Measurements from ENCODE around the gene EEF1G.
"Not testable (repeated sequence)": the region's sequence is repeated elsewhere in the genome, so short reads cannot be mapped to it uniquely, and the experiment has no call there.

EEF1G gene

DNA sequence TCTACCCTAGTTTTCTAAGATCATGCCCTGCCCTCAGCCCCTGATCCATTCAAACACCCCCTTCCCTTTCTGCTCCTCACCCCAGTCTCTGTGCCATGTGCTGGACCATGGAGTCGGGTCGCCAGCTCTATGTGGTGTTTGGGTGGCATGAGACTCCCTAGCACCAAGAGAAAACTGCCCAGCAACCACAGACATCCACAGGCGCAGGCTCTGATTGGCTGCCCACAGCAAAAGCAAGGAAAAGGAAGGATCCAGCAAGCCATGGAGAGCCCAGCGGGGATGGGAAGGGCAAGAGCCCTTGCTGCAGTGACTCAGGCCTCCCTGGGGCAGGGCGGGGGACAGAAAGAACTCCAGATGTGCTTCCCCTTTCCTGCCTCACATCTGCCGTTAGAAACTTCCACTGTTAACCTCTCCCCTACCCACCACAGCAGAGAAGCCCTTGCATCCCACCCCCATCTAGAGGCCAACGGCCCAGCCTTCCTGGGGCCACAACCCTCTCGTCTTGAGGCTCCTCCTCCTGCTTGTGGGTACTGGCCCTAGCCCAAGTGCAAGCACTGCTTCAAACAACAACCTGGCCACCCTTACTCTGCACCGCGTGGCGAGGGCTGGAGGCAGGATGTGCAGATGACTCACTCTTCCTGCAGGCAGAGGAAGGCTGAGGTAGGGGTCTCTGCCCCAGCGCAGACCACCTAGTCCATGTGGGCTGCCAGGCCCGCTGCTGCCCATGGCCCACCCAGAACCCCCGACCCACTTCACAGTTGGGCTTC is 17.4 kb downstream of the EEF1G start:
- DNase-seq (ENCODE audit: low read depth): peak; percentile 90
- no peak overlapping the region for H3K4me3 ChIP-seq (ENCODE audit: low read depth, low read length)
- TF ChIP-seq, protein P1, sequence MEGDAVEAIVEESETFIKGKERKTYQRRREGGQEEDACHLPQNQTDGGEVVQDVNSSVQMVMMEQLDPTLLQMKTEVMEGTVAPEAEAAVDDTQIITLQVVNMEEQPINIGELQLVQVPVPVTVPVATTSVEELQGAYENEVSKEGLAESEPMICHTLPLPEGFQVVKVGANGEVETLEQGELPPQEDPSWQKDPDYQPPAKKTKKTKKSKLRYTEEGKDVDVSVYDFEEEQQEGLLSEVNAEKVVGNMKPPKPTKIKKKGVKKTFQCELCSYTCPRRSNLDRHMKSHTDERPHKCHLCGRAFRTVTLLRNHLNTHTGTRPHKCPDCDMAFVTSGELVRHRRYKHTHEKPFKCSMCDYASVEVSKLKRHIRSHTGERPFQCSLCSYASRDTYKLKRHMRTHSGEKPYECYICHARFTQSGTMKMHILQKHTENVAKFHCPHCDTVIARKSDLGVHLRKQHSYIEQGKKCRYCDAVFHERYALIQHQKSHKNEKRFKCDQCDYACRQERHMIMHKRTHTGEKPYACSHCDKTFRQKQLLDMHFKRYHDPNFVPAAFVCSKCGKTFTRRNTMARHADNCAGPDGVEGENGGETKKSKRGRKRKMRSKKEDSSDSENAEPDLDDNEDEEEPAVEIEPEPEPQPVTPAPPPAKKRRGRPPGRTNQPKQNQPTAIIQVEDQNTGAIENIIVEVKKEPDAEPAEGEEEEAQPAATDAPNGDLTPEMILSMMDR (conservative IDR thresholded peaks at IDR 0.05; ENCODE audit: low read depth, low read length): no peak

DNA sequence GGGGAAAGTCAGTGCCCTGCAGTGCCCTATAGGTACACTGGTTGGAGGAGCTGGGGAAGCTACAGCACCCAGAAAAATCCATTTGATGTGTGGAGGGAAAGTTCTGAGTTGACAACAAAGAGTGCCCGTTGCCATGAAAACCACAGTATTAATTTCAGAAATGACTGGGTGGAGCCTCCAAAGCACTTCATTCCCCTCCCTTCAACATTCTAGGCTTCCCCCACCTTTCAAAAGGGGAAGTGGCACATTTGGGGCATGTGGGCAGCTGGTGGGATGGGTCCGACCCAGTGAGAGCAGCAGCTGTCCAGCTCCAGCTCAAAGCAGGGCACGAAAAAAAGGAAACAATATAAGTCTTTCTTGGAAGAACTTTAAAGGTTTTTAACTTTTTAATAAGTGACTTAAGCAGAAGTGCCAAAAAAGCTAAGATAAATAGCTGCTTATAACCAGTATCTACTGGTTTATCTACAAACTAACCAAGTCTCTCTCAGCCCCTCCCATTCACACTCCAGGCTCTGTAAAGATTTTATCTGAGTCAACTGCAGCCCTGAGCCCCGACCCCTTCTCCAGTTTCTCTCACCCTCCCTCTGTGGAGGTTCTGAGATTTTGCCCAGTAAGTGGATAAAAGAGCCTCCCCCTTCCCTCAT is 18.1 kb downstream of the EEF1G start:
- DNase-seq (ENCODE audit: low read depth): peak; percentile 69
- no peak overlapping the region for H3K4me3 ChIP-seq (ENCODE audit: low read depth, low read length)
- TF ChIP-seq, protein P1 (conservative IDR thresholded peaks at IDR 0.05; ENCODE audit: low read depth, low read length): no peak

DNA sequence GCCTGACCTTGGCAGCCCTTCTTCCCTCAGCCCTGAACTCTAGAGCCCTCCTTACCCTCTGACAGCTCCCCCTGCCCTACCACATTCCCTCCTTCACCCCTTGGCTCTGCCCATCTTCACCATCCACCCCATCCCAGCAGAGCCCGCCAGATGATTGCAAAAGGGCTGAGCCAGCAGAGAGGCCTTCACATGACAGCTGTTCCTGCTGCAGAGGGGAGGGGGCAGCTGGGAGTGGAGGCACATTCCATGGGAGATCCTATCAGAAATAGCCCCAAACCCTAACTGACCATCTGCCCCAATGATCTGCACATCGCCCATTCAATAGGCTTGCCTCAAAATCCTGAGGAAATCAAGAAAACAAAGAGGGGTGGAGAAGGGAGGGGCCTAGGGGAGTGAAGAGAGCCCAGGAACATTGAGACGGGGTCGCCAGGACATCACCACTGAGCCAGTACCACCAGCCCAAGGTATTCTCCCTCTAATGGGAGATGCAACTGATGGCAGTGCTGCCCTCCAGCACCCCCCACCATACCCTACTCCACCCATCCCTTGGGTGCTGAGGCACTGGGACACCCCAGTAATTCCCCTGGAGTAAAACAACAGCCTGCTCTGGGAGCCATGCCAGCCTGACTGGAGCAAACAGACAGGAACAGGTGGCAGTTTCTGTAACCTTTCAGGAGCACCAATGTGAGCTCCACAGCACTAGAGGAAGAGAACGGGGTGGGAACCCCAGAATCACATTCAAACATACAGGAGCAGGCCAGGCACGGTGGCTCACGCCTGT is 19.1 kb downstream of the EEF1G start:
- H3K4me3 ChIP-seq (ENCODE audit: low read depth, low read length): no peak overlapping the region
- TF ChIP-seq, protein P1 (conservative IDR thresholded peaks at IDR 0.05; ENCODE audit: low read depth, low read length): no peak
- DNase-seq (ENCODE audit: low read depth): no peak

DNA sequence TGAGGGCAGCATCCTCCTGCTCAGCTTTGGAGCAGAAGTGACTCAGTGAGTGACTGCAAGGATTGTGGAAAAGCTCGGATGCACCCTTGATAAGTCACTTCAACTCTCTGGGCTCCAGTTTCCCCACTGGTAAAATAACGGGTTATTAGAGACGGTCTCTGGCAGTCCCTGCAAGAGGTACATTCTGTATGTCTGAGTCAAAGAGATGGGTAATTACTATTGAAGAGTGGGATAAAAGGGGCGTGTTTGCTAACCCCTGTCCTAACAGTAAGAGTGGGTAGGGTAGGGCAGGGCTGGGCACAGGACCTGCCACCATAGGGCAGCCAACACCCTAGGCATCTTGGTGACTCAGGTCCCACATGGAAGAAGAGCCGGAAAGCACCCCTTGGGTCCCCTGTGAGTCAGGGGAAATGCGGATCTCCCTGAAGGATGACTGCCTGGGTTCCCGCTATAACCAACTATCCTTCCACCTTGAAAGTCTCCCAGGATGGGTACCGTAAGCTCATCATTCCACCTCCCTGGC is 19.8 kb downstream of the EEF1G start:
- DNase-seq (ENCODE audit: low read depth): peak; percentile 62
- H3K4me3 ChIP-seq (ENCODE audit: low read depth, low read length): peak overlapping the region; percentile 20
- TF ChIP-seq, protein P1 (conservative IDR thresholded peaks at IDR 0.05; ENCODE audit: low read depth, low read length): no peak

DNA sequence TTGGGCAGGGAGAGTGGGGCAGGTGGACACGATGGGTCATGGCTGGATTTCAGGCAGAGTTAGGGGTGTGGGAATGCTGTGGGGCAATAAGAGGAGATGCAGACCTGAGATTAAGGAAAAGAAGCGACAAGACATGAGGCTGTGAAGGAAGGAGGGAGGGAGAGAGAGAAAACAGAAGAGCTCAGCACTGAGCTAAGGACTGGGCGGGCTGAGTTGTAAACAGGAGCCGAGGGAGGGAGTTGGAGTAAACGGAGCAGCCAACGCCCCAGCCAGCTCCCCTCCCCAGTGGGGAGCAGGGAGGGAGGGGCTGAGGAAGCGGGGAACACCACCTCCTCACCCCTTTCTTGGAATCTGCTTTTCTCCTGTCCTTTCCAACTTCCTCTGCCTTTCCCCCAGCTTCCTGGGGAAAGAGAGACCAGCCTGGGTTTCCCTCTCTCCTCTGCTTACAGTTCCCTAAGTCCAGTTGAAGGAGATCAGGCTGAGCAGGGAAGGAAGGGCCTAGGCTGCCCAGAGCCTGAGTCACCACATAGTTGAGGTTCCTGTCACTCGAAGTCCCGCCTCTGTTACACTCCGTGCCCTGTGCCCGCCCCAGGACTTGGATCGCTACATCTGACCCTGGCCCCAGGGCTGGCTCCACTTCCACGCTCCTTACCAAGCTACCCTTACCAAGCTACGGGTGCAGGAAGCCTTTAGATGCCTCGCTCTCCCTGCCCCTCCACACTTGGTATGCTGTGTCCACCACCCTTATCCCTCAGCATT is 20.4 kb downstream of the EEF1G start:
- DNase-seq (ENCODE audit: low read depth): peak; percentile 93
- TF ChIP-seq, protein P1 (conservative IDR thresholded peaks at IDR 0.05; ENCODE audit: low read depth, low read length): no peak
- H3K4me3 ChIP-seq (ENCODE audit: low read depth, low read length): peak overlapping the region; percentile 39

DNA sequence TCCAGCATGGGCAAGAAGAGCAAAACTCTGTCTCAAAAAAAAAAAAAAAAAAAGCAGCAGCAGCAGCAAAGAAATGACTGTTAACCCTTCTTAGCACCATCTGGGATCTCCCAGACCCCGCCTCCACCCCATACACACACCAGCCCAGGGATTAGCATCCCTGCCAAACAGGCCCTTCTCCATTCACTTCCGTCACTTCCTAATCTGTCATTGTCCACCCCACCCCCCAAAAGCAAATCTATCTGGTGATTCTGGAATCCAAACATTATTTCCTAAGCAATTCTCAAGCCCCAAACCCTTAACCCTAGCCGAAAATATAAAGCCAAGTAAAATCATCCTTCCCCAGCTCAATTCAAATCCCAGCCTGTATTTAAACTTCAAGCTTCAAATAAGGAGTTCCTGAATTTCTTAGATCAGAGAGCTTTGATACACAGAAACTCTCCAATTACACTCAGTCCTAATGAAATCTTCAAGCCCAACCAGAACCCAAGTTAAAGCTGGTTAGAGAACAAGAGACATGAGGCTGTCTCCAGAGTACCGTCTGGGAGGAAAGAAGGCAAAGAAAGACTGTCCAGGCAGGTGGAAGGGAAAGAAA is 21.1 kb downstream of the EEF1G start:
- H3K4me3 ChIP-seq (ENCODE audit: low read depth, low read length): peak overlapping the region; percentile 39

DNA sequence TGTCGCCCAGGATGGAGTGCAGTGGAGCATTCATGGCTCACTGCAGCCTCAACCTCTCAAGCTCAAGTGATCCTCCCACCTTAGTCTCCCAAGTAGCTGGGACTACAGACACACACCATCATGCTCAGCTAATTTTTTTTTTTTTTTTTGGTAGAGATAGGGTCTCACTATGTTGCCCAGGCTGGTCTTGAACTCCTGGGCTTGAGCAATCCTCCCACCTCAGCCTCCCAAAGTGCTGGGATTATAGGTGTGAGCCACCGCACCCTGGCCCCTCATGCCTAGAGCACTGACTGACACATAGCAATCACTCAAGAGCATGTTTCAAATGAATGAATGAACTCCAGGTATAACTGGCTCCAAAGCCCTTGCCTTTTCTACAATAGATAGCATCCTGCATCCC is 23.2 kb downstream of the EEF1G start:
- not testable (repeated sequence) for H3K4me3 ChIP-seq (ENCODE audit: low read depth, low read length); DNase-seq (ENCODE audit: low read depth)

More for the DNA sequence above, 21.1 kb downstream of the EEF1G start:
- TF ChIP-seq, protein P1 (conservative IDR thresholded peaks at IDR 0.05; ENCODE audit: low read depth, low read length): no peak
- DNase-seq (ENCODE audit: low read depth): no peak

All from choroid plexus epithelial cell (primary cell).